ENCODE measurements around the gene DCANP1. TPM values are rescaled to one million over a fixed set of nuclear protein-coding genes. Genes with fewer than 3 reads are reported as not detected.

The DCANP1 gene
- total and polyA plus RNA-seq, 2 donors (not counting 1 experiment from before 2014, with no cell fraction given) = not detected

GRCh38 chr5:135494196-135494595, 47.0 kb upstream of the DCANP1 start:
- no peak for ATAC-seq (ENCODE audit: low read depth)
- Mint-ChIP-seq H3K27me3 (peaks cover 54% of the 10 kb centered on the region), H3K27ac (no peak overlapping the region), H3K9me3 (ENCODE audit: insufficient read depth) (no peaks in the 10 kb centered on the region), H3K4me1 (peaks cover 5% of the 10 kb centered on the region), H3K4me3 (no peak overlapping the region)
- TF ChIP-seq EZH2 (IDR thresholded peaks at IDR 0.05; ENCODE audit: borderline replicate concordance, insufficient read depth, low read depth, low read length, poor library complexity, severe bottlenecking) = no peak
- TF ChIP-seq CTCF (IDR thresholded peaks at IDR 0.05) = no peak
- Histone ChIP-seq H3K79me2 (ENCODE audit: control insufficient read depth, insufficient read depth, low read length) (no peaks in the 10 kb centered on the region), H3K4me1 (ENCODE audit: control insufficient read depth in 2 of 2, insufficient read depth in 2 of 2, low read length in 2 of 2) (peaks cover 0 to 4% of the 10 kb centered on the region in 2 donors), H3K27ac (ENCODE audit: low read length in 2 of 2) (no peak overlapping the region), H4K20me1 (ENCODE audit: control insufficient read depth, insufficient read depth, low read length, poor library complexity, severe bottlenecking) (no peaks in the 10 kb centered on the region), H3K27me3 (replicated peaks in 1 of 4; ENCODE audit: control extremely low read depth in 1 of 4, control insufficient read depth in 3 of 4, insufficient read depth in 4 of 4, low read length in 3 of 4) (peaks cover 0 to 52% (median 11%) of the 10 kb centered on the region in 4 experiments), H3K9ac (ENCODE audit: low read length) (no peak overlapping the region), H3K36me3 (replicated peaks in 1 of 2; ENCODE audit: control extremely low read depth in 1 of 2, control insufficient read depth in 1 of 2, extremely low read depth in 1 of 2, insufficient read depth in 2 of 2, low read length in 1 of 2) (no peaks in the 10 kb centered on the region), H3K4me3 (ENCODE audit: control extremely low read depth in 1 of 5, extremely low read depth in 1 of 5, insufficient read depth in 1 of 5, low read depth in 2 of 5, low read length in 4 of 5) (no peak overlapping the region), H3K4me2 (replicated peaks; ENCODE audit: low read depth, low read length, poor library complexity, severe bottlenecking) (no peak overlapping the region), H3K9me3 (ENCODE audit: control extremely low read depth in 1 of 3, control insufficient read depth in 2 of 3, insufficient read depth in 1 of 3, low read length in 2 of 3) (no peaks in the 10 kb centered on the region), H2AFZ (ENCODE audit: insufficient read depth, low read depth, low read length, poor library complexity, severe bottlenecking) (no peak overlapping the region)
- intact Hi-C loops (cut with micrococcal nuclease) = no loop called here
- no peak for DNase-seq
- CTCF ChIA-PET = no interaction called here
- 92% methylated on average over 5 of the region's 5 CpGs for WGBS (ENCODE audit: insufficient coverage)
- POLR2A ChIA-PET = no interaction called here

DNA sequence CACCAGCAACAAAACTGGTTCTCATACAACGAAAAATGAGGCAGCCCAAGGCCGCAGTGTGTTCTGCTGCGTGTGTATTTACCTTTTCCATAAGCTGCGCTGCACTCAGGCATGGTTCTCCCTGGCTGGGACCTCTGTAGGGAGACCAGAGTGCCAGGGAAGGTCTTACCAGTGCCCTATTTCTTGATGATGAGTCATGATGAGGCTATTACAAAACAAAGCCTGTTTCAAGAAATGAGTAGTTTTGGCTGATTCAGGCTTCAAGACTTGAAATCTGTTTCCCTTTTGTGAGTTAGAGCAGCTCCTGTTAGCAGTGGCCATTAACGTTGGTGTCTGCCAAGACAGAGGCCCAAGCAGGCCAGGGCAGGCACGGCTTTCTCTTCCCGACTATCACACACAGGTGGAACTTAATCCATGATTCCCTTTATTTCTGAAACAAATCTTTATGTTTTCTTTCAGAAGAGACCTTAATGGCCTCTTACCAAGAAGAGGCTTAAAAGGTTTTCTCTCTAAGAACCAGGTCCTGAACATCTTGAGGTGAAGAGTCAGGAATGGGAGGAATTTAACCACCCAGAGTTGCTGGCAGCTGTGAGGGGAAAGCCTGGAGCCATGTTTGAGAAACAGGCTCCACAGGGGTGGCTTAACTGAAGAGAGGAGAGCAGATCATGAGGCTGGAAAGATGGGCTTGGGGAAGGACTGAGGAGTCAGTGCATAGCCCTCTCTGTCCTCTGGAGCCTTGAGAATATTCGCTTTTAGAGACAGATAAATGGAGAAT, 46.4 kb upstream of the DCANP1 start:
- no peak overlapping the region for H2AFZ ChIP-seq (ENCODE audit: insufficient read depth, low read depth, low read length, poor library complexity, severe bottlenecking)
- TF ChIP-seq CTCF (IDR thresholded peaks at IDR 0.05) (no peak), EZH2 (IDR thresholded peaks at IDR 0.05; ENCODE audit: borderline replicate concordance, insufficient read depth, low read depth, low read length, poor library complexity, severe bottlenecking) (no peak)
- no peak overlapping the region for H3K4me3 ChIP-seq (ENCODE audit: control extremely low read depth in 1 of 5, extremely low read depth in 1 of 5, insufficient read depth in 1 of 5, low read depth in 2 of 5, low read length in 4 of 5)
- peaks cover 58% of the 10 kb centered on the region for H3K27me3 Mint-ChIP-seq
- peaks cover 5% of the 10 kb centered on the region for H3K4me1 Mint-ChIP-seq
- H3K9ac ChIP-seq (ENCODE audit: low read length) = no peak overlapping the region
- H3K27ac ChIP-seq (ENCODE audit: low read length in 2 of 2) = no peak overlapping the region
- intact Hi-C loops (cut with micrococcal nuclease) = no loop called here
- no peaks in the 10 kb centered on the region for H3K9me3 ChIP-seq (ENCODE audit: control extremely low read depth in 1 of 3, control insufficient read depth in 2 of 3, insufficient read depth in 1 of 3, low read length in 2 of 3)
- H3K36me3 ChIP-seq (replicated peaks in 1 of 2; ENCODE audit: control extremely low read depth in 1 of 2, control insufficient read depth in 1 of 2, extremely low read depth in 1 of 2, insufficient read depth in 2 of 2, low read length in 1 of 2) = no peaks in the 10 kb centered on the region
- no peaks in the 10 kb centered on the region for H3K9me3 Mint-ChIP-seq (ENCODE audit: insufficient read depth)
- peaks cover 0 to 58% (median 14%) of the 10 kb centered on the region in 4 experiments for H3K27me3 ChIP-seq (replicated peaks in 1 of 4; ENCODE audit: control extremely low read depth in 1 of 4, control insufficient read depth in 3 of 4, insufficient read depth in 4 of 4, low read length in 3 of 4)
- ChIA-PET POLR2A (no interaction called here), CTCF (no interaction called here)
- H3K27ac Mint-ChIP-seq = no peak overlapping the region
- no peak for ATAC-seq (ENCODE audit: low read depth)
- no peaks in the 10 kb centered on the region for H3K79me2 ChIP-seq (ENCODE audit: control insufficient read depth, insufficient read depth, low read length)
- no peaks in the 10 kb centered on the region for H4K20me1 ChIP-seq (ENCODE audit: control insufficient read depth, insufficient read depth, low read length, poor library complexity, severe bottlenecking)
- DNase-seq = no peak
- H3K4me2 ChIP-seq (replicated peaks; ENCODE audit: low read depth, low read length, poor library complexity, severe bottlenecking) = no peak overlapping the region
- H3K4me3 Mint-ChIP-seq = no peak overlapping the region
- WGBS (ENCODE audit: insufficient coverage) = 78% methylated on average over 7 of the region's 8 CpGs
- H3K4me1 ChIP-seq (ENCODE audit: control insufficient read depth in 2 of 2, insufficient read depth in 2 of 2, low read length in 2 of 2) = peaks cover 0 to 4% of the 10 kb centered on the region in 2 donors

Data from B cell (primary cell).